ENCODE measurements around the gene NAGA.

The NAGA gene

DNA sequence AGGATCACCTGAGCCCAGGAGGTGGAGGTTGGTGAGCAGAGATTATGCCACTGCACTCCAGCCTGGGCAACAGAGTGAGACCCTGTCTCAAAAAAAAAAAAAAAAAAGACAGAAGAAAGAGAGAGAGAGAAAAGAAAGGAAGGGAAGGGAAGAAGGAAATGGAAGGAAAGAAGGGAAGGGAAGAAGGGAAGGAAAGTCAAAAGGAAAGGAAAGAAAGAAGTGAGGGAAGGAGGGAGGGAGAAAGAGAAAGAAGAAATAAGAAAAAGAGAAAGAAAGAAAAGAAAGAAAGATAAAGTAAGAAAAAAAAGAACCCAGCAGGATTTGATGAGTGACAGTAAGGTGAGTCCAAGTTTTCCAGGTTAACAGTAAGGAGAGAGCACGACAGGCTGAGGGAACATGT, 52.4 kb downstream of the NAGA start:
- TF ChIP-seq, protein P1, sequence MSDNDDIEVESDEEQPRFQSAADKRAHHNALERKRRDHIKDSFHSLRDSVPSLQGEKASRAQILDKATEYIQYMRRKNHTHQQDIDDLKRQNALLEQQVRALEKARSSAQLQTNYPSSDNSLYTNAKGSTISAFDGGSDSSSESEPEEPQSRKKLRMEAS (IDR thresholded peaks at IDR 0.05): no peak
- TF ChIP-seq NFIC (IDR thresholded peaks at IDR 0.05) (no peak), TCF12 (IDR thresholded peaks at IDR 0.05; ENCODE audit: low read depth) (no peak), CEBPB (IDR thresholded peaks at IDR 0.05) (no peak), CREB1 (IDR thresholded peaks at IDR 0.05; ENCODE audit: low read depth) (no peak), EGR1 (IDR thresholded peaks at IDR 0.05) (no peak), TAF1 (IDR thresholded peaks at IDR 0.05; ENCODE audit: low read depth) (no peak), YY1 (IDR thresholded peaks at IDR 0.05; ENCODE audit: low read depth) (no peak), RAD21 (IDR thresholded peaks at IDR 0.05; ENCODE audit: low read depth) (no peak), USF1 (IDR thresholded peaks at IDR 0.05) (no peak), TEAD4 (IDR thresholded peaks at IDR 0.05) (no peak), FOXM1 (IDR thresholded peaks at IDR 0.05; ENCODE audit: borderline replicate concordance, low read depth) (no peak), REST (IDR thresholded peaks at IDR 0.05; ENCODE audit: low read depth) (no peak), EP300 (IDR thresholded peaks at IDR 0.05; ENCODE audit: borderline replicate concordance) (no peak)

DNA sequence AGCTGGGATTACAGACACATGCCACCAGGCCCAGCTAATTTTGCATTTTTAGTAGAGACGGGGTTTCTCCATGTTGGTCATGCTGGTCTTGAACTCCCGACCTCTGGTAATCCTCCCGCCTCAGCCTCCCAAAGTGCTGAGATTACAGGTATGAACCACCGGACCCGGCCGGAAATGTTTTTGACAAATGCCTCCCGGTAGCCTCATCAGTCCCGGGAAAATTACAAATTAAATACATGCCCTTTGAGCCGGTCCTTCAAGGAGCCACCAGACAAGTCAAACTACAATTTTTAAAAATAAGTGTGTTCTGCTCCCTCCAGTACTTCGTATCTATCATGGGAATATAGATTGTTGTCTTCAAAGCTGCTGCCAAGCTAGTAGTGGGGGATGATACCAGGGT, 54.5 kb downstream of the NAGA start:
- TF ChIP-seq TEAD4 (IDR thresholded peaks at IDR 0.05) (no peak), EP300 (IDR thresholded peaks at IDR 0.05; ENCODE audit: borderline replicate concordance) (no peak), EGR1 (IDR thresholded peaks at IDR 0.05) (no peak), YY1 (IDR thresholded peaks at IDR 0.05; ENCODE audit: low read depth) (no peak), REST (IDR thresholded peaks at IDR 0.05; ENCODE audit: low read depth) (no peak), TCF12 (IDR thresholded peaks at IDR 0.05; ENCODE audit: low read depth) (no peak), USF1 (IDR thresholded peaks at IDR 0.05) (no peak)

GRCh38 chr22:42013385-42013784, 57.2 kb downstream of the NAGA start:
- no peak for TF ChIP-seq ZBTB7A (IDR thresholded peaks at IDR 0.05; ENCODE audit: low read depth)
- no peak for TF ChIP-seq YY1 (IDR thresholded peaks at IDR 0.05; ENCODE audit: low read depth)
- no peak for TF ChIP-seq TAF1 (IDR thresholded peaks at IDR 0.05; ENCODE audit: low read depth)
- TF ChIP-seq FOXM1 (IDR thresholded peaks at IDR 0.05; ENCODE audit: borderline replicate concordance, low read depth): no peak
- no peak for TF ChIP-seq NFIC (IDR thresholded peaks at IDR 0.05)
- no peak for TF ChIP-seq TEAD4 (IDR thresholded peaks at IDR 0.05)
- TF ChIP-seq CREB1 (IDR thresholded peaks at IDR 0.05; ENCODE audit: low read depth): no peak
- no peak for TF ChIP-seq TCF12 (IDR thresholded peaks at IDR 0.05; ENCODE audit: low read depth)
- TF ChIP-seq REST (IDR thresholded peaks at IDR 0.05; ENCODE audit: low read depth): no peak
- TF ChIP-seq, protein P1 (IDR thresholded peaks at IDR 0.05): no peak
- no peak for TF ChIP-seq EP300 (IDR thresholded peaks at IDR 0.05; ENCODE audit: borderline replicate concordance)
- no peak for TF ChIP-seq EGR1 (IDR thresholded peaks at IDR 0.05)
- TF ChIP-seq USF1 (IDR thresholded peaks at IDR 0.05): no peak
- TF ChIP-seq CEBPB (IDR thresholded peaks at IDR 0.05): no peak
- TF ChIP-seq RAD21 (IDR thresholded peaks at IDR 0.05; ENCODE audit: low read depth): no peak

- TF ChIP-seq FOXM1 (IDR thresholded peaks at IDR 0.05; ENCODE audit: borderline replicate concordance, low read depth) (no peak), TAF1 (IDR thresholded peaks at IDR 0.05; ENCODE audit: low read depth) (no peak), RAD21 (IDR thresholded peaks at IDR 0.05; ENCODE audit: low read depth) (no peak), YY1 (IDR thresholded peaks at IDR 0.05; ENCODE audit: low read depth) (no peak), TCF12 (IDR thresholded peaks at IDR 0.05; ENCODE audit: low read depth) (no peak), TEAD4 (IDR thresholded peaks at IDR 0.05) (no peak)
Observed at GRCh38 chr22:42010778-42011177, 59.8 kb downstream of the NAGA start.

Data from Ishikawa (cell line).